Stimulated activated CD4-positive, alpha-beta T cell treated with anti-CD3 and anti-CD28 coated beads, Interleukin-4, amount 100 ng/mL, for 24 hours (primary cell): Measurements from ENCODE around the gene CCDC158.
"Not testable (repeated sequence)": the region's sequence is repeated elsewhere in the genome, so short reads cannot be mapped to it uniquely, and the experiment has no call there.

Source experiments
- DNase-seq: peaks from one replicate; pipeline ENCODE4 v3.0.0-alpha.2; 2020

CCDC158 gene

DNA sequence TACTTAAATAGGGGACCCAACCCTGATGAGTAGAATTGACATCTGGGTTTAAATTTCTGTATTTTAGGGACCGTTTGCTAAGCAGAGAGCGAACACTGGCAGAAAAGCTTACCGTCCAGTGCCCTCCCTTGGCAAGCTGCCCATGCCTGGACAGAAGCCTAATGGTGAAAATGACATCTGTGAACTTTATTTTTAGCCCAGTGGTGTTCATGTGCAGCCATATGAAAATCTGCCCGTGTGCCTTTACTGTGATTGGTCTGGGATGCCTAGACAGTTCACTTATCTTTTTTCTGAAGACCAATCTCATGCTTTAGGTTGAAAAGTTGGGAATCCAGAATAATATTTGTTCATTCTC, 113.3 kb downstream of the CCDC158 start:
- no peak for DNase-seq

DNA sequence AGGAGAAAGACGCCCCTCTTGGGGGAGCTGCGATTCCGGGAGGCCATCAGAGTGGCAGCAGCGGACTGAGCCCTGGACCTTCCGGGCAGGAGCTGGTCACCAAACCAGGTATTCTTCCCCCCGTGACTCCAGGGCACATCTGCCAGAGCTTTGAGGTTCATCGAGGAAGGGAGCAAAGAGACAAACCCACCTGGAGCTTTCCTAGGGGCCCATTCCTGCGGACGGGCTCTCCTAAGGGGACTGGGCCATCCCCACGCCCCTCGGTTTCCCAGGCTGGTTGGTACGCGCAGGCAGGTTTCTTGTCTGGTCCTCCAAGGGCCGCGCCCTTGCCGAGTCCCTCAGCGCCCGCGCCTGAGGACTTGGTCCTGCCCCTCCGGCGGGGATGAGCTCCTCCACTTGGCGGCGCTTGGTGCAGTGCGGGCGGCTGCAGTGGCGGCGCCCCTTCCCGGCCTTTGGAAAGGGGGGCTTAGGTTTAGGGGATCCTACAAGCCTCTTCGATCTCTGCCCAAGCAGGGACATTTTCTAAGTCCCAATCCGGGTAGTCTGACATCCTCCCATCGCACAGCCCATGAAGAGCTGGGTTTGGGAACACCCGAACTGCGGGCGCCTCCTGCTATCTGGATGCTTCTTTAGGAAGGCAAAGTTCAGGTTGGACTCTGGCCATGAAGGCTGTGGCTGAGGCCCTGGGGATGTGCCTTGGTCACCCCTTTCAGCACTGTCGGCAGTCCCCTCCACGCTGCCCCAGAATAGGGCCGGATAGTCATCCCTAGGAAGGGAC, 113.9 kb downstream of the CCDC158 start:
- DNase-seq, result peak; percentile 16

DNA sequence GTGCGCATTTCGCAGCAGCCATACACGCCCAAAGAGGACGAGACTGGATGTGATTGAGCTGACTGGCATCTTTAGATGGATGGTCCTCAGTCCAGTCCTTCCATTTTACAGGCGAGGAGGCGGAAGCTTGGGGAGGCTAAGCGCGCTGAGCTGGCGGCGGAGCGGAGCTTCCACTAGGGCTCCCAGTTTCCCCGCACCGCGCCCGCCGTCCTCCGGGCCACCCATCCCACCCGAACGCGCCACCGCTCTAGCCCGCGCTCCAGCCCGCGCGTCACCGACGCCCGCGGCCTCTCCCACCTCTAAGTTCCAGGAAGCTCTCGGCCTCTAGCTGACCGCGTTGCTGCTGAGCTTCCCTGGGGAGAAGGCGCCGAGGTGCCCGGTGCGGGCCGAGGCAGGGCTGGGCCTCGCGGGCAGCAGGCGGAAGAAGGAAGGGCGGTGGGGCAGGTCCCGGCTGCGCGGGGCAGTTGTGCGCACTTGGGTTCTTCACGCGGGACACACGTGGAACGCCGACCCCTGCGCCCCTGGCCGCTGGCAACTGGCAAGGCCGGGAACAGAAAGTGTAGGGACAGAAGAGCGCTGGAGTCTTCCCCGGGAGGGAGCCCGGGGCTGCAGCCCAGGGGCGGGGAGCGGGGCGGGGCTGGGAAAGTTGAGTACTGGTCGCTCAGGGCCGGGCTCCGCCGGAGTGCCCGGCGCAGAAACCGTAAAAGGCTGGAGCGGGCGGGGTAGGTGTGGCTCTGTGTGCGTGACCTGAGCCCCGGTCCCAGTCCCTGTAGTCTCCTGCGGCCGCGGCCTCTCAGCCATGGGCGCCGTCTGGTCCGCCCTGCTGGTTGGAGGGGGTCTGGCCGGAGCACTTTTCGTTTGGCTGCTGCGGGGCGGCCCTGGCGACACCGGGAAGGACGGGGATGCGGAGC, 114.7 kb downstream of the CCDC158 start, which contains the start of gene STBD1:
Gene STBD1, plus strand, starts transcription at position 763 of the 911 bp plus-strand sequence. Its CDS starts 37 bp downstream, at position 800.
- peak; percentile 19 for DNase-seq

DNA sequence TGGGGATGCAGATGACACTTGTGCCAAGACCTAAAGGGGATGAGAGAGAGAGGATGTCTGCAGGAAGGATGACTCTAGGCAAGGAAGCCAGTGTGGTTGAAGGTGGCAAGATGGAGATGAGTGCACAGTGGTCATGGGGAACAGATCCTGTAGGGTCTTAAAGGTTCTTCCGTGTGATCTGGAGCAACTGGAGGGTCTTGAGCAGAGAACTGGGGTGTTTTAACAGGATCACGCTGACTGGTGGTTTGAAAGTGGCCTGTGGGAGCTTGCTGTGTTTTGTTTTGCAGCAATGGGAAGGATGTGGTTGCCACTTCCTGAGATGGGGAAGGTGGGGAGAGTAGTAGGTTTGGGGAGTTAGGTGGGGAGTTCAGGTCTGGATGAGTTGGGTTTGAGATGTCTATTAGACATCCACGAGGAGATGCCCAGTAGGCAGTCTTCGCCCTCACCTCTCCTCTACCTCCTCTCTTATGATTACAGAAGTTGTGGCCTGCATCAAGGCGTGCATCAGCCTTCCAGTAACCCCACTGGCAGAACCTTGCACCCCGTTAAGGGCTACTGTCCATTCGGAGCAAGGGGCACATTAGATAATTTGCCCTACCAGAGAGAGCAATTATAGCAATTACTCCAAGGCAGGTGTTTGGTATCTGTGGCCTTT, 115.8 kb downstream of the CCDC158 start:
- DNase-seq, result no peak

DNA sequence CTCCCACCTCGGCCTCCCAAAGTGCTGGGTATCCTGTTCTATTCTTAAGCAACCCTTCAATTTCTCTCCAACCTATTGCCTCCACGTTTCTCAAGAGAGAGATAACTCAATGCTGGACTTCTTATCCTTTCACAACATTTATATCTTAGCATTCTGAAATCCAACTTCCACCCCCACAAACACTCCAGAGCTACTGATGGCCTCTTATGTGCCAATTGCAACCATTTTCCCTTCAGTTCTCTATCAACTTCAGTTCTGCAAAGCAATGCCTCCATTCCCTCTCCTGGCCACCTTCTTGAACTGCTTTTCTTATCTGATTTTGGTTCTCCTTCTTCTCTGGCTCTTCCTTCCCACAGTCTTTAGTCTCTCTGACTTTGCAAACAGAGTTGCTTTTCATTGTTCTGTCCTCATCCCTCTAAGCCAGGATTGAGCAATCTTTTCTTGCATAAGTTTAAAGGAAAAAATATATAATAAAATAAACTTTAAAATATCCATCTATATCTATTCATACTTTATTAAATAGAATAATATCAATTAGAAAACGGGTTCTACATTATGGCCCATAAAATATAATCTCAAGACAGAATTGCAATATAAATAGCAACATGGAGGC, 118.0 kb downstream of the CCDC158 start:
- DNase-seq, result no peak

DNA sequence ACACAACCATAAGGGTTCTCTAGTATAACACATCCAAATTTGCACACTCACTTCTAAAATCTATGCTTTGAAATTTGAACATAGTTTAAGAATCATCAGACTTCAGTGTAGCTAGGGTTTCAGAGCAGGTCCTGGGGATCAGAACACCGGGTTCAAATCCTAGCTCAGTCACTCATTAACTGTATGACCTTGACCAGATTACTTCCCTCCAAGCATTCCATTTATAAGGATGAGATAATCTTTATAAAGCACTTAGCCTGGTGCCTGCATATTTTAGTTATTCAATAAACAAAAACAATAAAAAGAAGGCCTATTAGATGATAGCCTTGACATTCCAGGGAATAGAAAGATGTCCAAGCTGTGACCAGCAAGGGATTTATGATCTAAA, 119.2 kb downstream of the CCDC158 start:
- no peak for DNase-seq

DNA sequence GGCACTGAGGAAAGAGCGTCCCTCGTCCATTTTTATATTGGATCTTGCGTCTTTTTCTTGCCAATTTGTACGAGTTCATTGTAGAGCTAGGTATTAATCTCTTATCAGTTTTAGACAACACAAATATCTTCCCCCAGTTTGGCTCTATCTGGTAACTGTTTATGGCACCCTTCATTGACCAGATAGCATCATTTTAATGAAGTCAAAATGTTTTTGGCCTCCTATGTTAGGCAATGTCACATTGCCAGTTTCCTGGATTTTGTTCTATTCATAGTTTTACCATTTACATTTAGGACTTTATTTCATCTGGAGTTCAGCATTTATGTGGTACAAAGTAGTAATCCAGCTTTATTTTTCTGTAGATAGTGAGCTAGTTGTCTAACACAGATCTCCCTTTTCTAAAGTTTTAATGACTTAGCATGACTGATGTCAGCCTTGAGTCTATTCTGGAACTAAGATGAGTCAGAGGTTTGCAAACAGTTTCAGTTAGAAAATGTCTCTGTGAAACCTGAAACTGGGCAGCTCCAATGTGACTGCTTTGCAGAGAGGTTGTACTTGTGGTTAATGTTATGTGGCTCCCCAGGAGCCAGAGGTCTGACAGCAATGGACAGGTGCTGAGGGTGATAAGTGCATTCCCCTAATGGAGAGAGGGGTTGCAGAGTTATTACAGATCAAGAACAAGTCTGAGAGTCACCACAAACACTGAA, 119.7 kb downstream of the CCDC158 start:
- peak; percentile 49 for DNase-seq

DNA sequence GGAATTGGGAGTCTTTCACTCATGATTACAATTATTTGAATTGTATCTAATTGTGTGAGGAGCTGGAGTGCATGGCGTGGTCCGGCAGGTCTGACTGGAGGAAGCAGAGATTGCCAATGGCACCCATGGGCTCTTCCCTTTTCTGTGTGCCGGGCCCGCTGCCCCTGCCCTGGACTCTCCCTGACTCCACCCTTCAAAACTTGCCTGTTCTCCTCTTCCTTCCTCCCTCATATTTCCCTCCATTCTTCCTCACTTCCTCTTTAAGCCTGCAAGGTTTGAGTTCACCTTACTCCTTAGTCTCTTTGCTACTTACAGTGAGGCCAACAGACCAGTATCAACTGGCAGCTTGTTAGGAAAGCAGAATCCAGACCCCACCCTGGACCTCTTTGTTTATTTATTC, 120.9 kb downstream of the CCDC158 start:
- DNase-seq, result no peak

DNA sequence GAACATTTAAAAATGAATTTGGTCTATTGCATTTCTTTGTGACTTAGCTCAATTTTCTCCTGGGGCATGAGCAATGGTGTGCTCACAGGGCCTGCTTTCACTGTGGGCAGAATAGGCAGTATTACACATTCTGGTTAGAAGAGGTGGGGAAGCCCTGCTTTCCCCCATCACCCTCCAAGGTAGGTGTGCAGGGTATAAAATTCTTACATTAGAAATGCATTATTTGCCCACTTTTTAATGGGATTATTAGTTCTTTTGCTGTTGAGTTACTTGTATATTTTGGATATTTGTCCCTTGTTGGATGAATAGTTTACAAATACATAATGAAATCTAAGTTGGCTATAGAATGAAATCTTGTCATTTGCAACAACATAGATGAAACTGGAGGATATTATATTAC, 122.7 kb downstream of the CCDC158 start:
- DNase-seq, result no peak

DNA sequence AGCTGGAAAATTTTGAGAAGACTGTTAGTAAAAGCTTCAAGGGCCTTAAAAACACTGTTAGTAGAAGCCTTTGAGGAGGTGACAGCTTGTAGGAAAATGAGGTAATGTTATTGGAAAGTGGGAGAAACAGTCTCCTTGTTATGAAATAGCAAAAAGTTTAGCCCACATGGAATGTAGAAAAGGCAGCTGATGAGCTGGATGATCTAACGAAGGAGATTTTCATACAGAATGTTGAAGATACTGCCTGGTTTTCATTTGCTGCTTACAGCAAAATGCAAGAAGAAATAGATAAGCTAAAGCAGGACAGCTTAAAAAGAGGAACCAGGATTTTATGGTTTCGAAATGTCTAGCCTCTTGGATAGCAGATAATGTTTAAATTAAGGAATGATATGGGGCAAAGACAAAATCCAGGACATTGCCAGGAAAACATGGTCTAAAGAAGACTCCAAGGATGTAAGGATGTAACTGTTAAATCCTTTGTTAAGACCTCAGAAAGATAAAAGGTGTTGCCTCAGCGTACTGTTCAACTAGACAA, 124.6 kb downstream of the CCDC158 start:
- DNase-seq, result no peak

DNA sequence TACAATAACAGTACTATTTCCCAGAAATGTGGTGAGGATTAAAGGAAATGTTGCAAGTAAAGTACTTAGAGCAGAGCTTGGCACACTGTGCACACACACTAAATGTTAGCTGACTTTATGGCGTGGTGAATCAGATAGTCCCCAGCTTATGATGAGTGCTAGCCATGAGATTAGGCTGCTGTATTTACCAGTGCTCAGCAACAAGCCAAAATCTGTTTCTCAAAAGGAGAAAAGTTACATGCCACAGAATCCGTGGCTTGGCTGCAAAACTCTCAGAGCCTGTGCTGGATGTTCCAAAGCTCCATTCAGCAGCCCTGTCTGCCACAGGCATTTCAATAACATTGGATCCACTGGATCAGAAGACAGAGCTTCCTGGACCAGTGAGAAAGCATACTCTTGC, 127.2 kb downstream of the CCDC158 start:
- no peak for DNase-seq

DNA sequence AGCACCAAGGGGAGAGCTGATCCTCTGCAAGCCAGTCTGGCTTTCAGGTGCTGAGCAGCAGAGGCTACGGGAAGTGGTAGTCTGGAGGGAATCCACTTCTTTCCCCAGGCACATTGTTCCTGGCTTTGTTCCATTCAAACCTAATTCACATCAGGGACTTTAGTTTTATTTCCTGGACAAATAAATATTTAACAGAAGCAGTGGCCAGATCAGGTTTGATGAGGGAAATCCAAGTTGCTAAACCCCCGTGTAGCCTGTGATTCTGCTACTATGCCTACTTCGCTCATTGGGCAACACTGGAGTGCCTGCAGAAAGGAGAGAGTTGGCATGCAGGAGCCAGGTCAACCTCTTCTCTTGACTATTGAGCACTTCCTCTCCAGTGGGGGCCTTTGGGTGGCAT, 128.2 kb downstream of the CCDC158 start:
- DNase-seq, result no peak

DNA sequence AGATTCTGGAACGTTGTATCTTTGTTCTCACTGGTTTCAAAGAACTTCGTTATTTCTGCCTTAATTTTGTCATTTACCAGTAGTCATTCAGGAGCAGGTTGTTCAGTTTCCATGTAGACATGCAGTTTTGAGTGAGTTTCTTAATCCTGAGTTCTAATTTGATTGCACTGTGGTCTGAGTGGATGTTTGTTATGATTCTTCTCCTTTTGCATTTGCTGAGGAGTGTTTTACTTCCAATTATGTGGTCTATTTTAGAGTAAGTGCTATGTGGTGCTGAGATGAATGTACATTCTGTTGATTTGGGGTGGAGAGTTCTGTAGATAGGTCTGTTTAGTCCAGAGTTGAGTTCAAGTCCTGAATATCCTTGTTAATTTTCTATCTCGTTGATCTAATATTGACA, 133.1 kb downstream of the CCDC158 start:
- DNase-seq, result not testable (repeated sequence)

DNA sequence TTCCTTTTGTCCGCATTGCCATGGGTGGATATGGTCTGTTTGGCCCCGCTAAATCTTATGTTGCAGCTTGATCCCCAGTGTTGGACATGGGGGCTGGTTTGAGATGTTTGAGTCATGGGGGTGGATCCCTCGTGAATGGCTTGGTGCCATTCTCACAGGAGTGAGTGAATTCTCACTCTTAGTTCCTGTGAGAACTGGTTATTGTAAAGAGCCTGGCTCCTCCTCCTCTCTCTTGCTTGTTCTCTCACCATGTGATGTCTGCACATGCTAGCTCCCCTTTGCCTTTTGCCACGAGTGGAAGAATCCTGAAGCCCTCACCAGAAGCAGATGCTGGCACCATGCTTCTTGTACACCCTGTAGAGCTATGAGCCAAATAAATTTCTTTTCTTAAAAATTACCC, 137.0 kb downstream of the CCDC158 start:
- DNase-seq, result no peak

DNA sequence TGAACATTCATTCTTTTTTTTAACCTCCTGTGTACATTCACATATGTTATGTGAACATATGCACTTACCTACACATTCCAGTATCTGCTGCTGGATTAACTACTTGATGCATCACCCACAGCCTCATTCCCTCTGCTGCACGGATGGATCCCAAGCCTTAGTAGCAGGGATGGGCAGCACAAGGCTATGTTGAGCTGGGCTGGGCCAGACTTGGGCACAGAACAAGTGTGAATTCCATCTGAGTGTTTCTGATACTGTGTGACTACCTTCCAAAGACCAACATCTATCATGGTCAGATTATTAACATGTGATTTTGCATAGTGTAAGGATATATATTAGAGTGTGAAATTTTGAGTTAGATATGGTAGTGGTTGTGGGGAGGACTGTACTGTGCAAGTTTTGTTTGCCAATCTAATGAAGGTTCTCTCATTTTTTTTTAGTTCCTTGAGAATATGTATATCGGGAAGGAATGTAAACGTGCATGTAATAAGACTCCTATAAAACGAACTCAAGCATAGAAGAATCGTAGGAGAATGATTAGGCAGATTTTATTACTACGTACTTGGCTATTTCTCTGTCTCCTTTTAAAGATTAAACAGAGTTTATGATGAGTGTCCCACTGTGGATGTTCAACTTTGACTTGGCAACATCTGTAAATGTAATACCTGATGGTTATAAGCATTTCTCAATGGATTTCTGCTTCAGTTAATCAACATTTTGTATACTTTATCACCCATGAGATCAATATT, 137.8 kb downstream of the CCDC158 start:
- no peak for DNase-seq

DNA sequence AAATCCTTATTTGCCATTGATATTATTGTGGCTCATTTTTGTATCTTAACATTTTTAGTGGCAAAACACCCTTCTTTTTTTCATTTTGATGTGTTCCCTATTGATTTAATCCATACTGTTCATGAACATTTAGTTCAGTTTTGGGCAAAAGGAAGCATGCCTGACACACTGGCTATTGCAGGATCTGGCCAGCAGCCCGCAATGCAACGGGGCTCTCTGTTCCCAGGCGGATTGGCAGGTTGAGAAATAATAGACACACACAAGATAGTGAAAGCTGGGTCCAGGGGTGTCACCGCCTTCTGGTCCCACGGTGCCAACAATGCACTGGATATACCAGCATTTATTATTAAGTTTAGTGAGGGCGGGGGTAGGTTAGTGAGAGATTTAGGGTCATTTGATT, 139.3 kb downstream of the CCDC158 start:
- DNase-seq, result not testable (repeated sequence)

DNA sequence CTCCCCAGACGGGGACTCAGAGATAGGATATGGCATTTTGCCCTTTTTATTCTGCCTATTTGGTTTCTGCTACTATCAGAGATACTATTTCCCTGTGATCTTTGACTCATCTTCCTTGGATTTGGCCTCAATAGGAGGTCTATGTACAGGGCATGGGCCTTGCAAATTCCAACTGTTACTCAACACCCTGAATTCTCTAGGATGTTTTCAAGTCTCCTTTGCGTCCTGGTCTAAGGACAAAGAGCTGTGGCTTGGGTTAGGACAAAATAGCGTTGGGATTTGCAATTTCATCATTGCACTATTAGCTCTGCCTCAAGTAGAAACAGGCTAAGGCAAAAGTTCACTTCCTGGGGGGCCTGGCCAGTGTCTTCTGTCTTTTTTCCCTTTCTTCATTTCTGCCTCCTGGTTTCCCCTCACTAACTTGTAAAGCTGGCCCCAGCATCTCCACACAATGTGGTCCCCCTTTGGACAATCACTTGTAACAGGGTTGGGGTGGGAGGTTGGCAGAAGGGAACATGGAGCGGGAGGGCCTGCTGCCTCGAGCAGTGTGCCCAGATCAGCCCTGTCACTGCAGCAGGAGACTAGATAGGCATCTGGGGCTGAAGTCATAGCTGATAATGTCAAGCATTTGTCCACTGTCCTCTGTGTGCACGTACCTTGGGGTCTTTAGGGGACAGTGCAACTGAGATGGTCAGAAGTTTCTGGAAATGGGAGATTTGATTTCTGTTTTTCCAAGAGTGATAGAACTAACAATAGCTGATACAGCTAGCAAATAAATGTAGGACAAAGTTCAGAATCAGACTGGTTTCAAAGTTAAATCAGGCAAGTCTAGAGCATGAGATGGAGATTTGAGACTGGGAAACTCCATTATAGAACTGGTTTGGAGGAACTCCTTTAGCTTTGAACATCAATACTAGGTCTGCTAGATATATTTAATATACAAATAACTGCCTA, 140.2 kb downstream of the CCDC158 start:
- DNase-seq, result no peak

DNA sequence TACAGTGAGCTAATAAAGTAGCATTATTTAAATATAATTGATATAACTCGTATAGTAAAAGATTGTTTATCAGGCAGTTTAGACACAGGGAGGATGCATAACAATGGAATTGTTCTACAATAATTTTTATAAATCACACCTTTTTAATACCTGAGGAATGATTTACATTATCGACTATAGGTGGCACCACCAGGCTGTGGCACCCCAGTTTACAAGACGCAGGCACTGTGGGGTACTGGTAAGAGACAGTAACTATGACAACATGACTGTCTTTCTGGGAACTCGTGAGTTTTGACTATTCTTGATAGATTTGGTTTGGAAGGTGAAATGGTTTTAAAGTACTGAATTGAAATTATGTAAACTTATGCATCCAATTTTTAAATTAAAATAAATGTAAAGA, 141.5 kb downstream of the CCDC158 start:
- no peak for DNase-seq

DNA sequence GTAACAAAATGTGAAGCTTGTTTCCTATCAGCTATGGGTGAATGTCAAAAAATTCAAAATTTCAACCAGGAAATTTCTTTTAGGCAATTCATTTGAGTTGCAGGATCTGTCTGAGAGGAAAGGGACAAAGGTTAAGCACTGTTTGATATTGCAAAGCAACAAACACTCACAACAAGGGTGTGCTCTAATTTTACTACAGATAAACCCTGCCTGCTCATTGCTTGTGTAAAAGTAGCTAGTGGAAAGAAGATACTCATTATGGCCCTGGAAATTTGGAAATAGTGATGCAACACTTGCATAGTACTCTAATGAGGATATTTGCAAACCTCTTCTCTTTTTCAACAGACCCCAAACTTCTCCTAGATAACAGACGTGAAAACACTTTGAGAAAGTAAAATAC, 142.4 kb downstream of the CCDC158 start:
- DNase-seq, result no peak

DNA sequence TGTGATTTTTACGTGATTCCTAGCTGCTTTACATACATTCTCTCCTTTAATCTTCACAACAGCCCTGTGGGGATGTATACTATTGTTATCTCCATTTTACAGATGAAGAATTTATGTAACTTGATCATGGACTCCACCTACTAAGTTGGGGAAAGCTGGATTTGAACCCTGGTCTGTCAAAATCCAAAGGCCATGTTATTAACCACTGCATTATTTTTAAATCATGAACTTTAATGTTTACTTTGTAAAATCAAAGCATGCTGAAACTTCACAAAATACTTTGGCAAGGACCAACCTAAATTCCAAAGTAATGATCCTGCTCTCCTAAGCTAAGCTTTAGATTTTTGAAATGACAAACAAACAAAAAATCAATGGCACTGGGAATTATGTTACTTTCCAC, 143.3 kb downstream of the CCDC158 start:
- no peak for DNase-seq
